OCI-LY3 (cell line): ENCODE data around the gene CACNA1G.

Source experiments
- CTCF ChIP-seq: fragments of 200-600, 300-600 bp; sonication (generic); IDR thresholded peaks from 2 replicates; pipeline ENCODE4 v1.5.1; 2014; ENCODE audit warnings: antibody characterized with exemption, low read length, low read depth
- EZH2phosphoT487 ChIP-seq: fragments of 200-600 bp; shearing (Covaris generic); IDR thresholded peaks from 2 replicates; pipeline ENCODE4 v1.6.1; 2018; ENCODE audit warnings: antibody characterized with exemption, mixed run types, low read depth

DNA sequence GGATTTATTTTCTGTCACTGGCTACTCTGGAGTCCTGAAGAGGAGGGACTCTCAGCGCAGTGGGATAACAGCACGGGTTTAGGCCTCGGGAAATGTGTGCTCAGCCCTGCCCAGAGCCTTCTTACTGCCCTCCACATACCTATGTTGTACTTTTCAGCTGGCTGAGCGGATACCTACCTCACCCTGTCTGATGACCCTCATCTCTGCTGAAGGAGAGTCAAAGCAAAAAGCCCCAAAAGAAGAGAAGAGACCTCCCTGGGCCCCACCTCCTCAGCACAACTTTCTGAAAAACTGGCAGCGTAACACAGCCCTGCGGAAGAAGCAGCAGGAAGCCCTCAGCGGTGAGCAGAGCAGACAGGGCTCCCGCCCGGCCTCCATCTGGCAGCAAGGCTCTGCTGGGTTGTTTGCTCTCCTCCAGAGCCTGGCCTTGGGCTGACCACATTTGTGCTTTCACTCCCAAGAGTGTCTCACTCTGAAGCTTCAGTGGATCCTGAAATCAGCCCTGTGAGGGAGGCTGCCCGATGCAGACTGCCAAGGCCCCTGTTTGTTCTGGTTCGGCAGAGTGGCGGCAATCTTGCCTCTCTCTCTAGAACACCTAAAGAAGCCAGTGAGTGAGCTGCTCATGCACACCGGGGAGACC is 42.0 kb upstream of the CACNA1G start:
- TF ChIP-seq EZH2phosphoT487 (no peak), CTCF (no peak)
